Measurements from ENCODE around the gene TECPR2. TPM values are rescaled to one million over a fixed set of nuclear protein-coding genes. Genes with fewer than 3 reads are reported as not detected.

Gene TECPR2
- total RNA-seq, 1 donor from 2014 or later, result 19.9 TPM

GRCh38 chr14:102473559-102473958, 110.8 kb downstream of the TECPR2 start:
- Histone ChIP-seq H3K27me3 (ENCODE audit: insufficient read depth, low read length) (no peaks in the 10 kb centered on the region), H3K4me2 (ENCODE audit: low read length) (no peak overlapping the region), H3K9me3 (ENCODE audit: insufficient read depth, low read depth, low read length) (no peaks in the 10 kb centered on the region), H3K79me2 (ENCODE audit: insufficient read depth, low read length) (no peaks in the 10 kb centered on the region), H2AFZ (ENCODE audit: low read depth, low read length) (no peak overlapping the region), H3K36me3 (ENCODE audit: insufficient read depth, low read length) (peaks cover 7% of the 10 kb centered on the region), H4K20me1 (ENCODE audit: insufficient read depth, low read length) (no peaks in the 10 kb centered on the region), H3K4me3 (ENCODE audit: insufficient read depth, low read depth, low read length) (no peak overlapping the region), H3K27ac (ENCODE audit: low read depth, low read length) (no peak overlapping the region), H3K4me1 (ENCODE audit: insufficient read depth, low read length) (no peaks in the 10 kb centered on the region), H3K9ac (ENCODE audit: low read length) (no peak overlapping the region)
- Mint-ChIP-seq H3K9me3 (ENCODE audit: unreplicated experiment) (peaks cover 8% of the 10 kb centered on the region), H3K27ac (ENCODE audit: unreplicated experiment) (no peak overlapping the region), H3K4me3 (ENCODE audit: unreplicated experiment) (no peak overlapping the region), H3K4me1 (ENCODE audit: low read depth, unreplicated experiment) (no peaks in the 10 kb centered on the region), H3K27me3 (ENCODE audit: low read depth, unreplicated experiment) (no peaks in the 10 kb centered on the region), H3K36me3 (ENCODE audit: low read depth, unreplicated experiment) (peaks cover 17% of the 10 kb centered on the region)
- TF ChIP-seq EZH2 (IDR thresholded peaks at IDR 0.05; ENCODE audit: insufficient read depth, low read length) (no peak), CTCF (IDR thresholded peaks at IDR 0.05; ENCODE audit: insufficient read depth, low read depth, low read length) (no peak)
- FAIRE-seq (no peak), DNase-seq (ENCODE audit: low read depth) (no peak)

- H3K27me3 Mint-ChIP-seq (ENCODE audit: low read depth, unreplicated experiment), result no peaks in the 10 kb centered on the region
- FAIRE-seq, result no peak
- H3K4me3 ChIP-seq (ENCODE audit: insufficient read depth, low read depth, low read length), result no peak overlapping the region
These were observed 112.2 kb downstream of the TECPR2 start for GRCh38 chr14:102474934-102475333.

More at GRCh38 chr14:102474934-102475333, 112.2 kb downstream of the TECPR2 start:
- Mint-ChIP-seq H3K36me3 (ENCODE audit: low read depth, unreplicated experiment) (peaks cover 21% of the 10 kb centered on the region), H3K4me3 (ENCODE audit: unreplicated experiment) (no peak overlapping the region), H3K27ac (ENCODE audit: unreplicated experiment) (no peak overlapping the region), H3K4me1 (ENCODE audit: low read depth, unreplicated experiment) (no peaks in the 10 kb centered on the region), H3K9me3 (ENCODE audit: unreplicated experiment) (peaks cover 4% of the 10 kb centered on the region)
- no peak overlapping the region for H2AFZ ChIP-seq (ENCODE audit: low read depth, low read length)
- no peaks in the 10 kb centered on the region for H3K27me3 ChIP-seq (ENCODE audit: insufficient read depth, low read length)
- H4K20me1 ChIP-seq (ENCODE audit: insufficient read depth, low read length), result no peaks in the 10 kb centered on the region
- peaks cover 4% of the 10 kb centered on the region for H3K36me3 ChIP-seq (ENCODE audit: insufficient read depth, low read length)
- peak; percentile 13 for DNase-seq (ENCODE audit: low read depth)
- H3K4me1 ChIP-seq (ENCODE audit: insufficient read depth, low read length), result no peaks in the 10 kb centered on the region
- no peak for TF ChIP-seq EZH2 (IDR thresholded peaks at IDR 0.05; ENCODE audit: insufficient read depth, low read length)
- TF ChIP-seq CTCF (IDR thresholded peaks at IDR 0.05; ENCODE audit: insufficient read depth, low read depth, low read length), result no peak
- H3K9ac ChIP-seq (ENCODE audit: low read length), result no peak overlapping the region
- H3K27ac ChIP-seq (ENCODE audit: low read depth, low read length), result no peak overlapping the region
- no peaks in the 10 kb centered on the region for H3K79me2 ChIP-seq (ENCODE audit: insufficient read depth, low read length)
- no peaks in the 10 kb centered on the region for H3K9me3 ChIP-seq (ENCODE audit: insufficient read depth, low read depth, low read length)
- H3K4me2 ChIP-seq (ENCODE audit: low read length), result no peak overlapping the region

Measured in astrocyte (in vitro differentiated cells and primary cell).